H7 (cell line): ENCODE measurements around the gene AIFM2. TPM values are rescaled to one million over a fixed set of nuclear protein-coding genes. Genes with fewer than 3 reads are reported as not detected.
"Not testable (repeated sequence)": the region's sequence is repeated elsewhere in the genome, so short reads cannot be mapped to it uniquely, and the experiment has no call there.

Source experiments
- DNase-seq: peaks from one replicate; pipeline ENCODE4 v3.0.0; 2012
- H3K27me3 ChIP-seq: 2 replicates; pipeline ENCODE4 v1.6.0; 2011; ENCODE audit warnings: mild to moderate bottlenecking, low read length; ENCODE audit not compliant: control insufficient read depth, insufficient read depth
- H3K36me3 ChIP-seq: replicated peaks from 2 replicates; pipeline ENCODE4 v1.5.1; 2011; ENCODE audit warnings: low read length; ENCODE audit not compliant: control insufficient read depth, insufficient read depth
- H3K4me3 ChIP-seq: 2 replicates; pipeline ENCODE4 v1.5.1; 2011; ENCODE audit warnings: low read depth, mild to moderate bottlenecking, control low read depth, low read length, moderate library complexity; ENCODE audit not compliant: insufficient read depth
- total RNA-seq: library from RNA; depleted of rRNA; stranded (reverse); fragments of >200 nt; shearing (Covaris generic); gene quantifications from 2 replicates; pipeline ENCODE4 v1.2.3, GENCODE V29; 2014

AIFM2 gene
- total RNA-seq, 1 experiment from 2014 or later = 5.1 TPM

DNA sequence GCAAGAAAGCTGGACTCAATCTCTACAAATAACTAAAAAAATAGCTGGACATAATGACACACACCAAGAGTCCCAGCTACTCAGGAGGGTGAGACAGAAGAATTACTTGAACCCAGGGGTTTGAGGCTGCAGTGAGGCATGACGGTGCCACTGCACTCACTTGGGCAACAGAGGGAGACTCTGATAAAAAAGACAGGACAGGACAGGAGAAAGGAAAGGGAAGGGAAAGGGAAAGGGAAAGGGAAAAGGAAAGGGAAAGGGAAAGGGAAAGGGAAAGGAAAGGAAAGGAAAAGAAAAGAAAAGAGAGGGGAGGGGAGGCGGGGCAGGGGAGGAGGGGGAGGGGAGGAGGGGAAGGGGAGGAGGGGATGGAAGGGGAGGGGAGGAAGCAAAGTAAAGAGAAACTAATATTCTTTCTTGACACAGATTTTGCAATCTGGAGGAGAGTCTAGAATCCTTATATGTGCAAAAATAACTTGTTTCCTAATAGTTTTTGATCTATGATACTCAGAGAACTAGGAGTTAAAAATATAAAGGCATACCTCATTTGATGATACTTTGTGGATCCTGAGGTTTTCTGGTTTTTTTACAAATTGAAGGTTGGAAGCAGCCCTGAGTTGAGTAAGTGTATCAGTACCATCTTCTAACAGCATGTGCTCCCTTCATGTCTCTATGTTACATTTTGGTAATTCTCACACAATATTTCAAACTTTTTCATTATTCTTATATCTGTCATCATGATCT lies 29.7 kb upstream of the AIFM2 start:
- no peaks in the 10 kb centered on the region for H3K27me3 ChIP-seq
- H3K4me3 ChIP-seq = no peak overlapping the region
- no peak for DNase-seq
- H3K36me3 ChIP-seq = no peaks in the 10 kb centered on the region; the same call in none of the 2 replicates

DNA sequence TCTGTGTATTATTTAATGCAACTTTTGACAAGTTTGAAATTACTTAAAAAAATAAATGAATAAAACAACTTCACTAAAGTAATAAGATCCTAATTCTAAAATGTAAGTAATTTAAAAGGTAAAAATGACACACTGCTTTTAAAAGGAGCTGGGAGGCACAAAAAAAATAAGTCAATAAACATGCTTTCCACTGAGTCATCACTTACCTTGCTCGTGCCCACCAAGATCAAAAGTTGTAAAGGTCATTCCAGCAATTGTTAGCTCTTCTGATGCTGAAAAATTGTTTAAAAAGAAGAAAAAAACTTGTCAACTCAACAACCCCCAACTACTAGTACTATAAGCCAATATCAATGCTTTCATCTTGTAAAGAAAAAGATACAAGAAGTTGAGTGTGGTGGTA lies 28.2 kb upstream of the AIFM2 start:
- peaks cover 3% of the 10 kb centered on the region for H3K36me3 ChIP-seq
- no peak for DNase-seq

DNA sequence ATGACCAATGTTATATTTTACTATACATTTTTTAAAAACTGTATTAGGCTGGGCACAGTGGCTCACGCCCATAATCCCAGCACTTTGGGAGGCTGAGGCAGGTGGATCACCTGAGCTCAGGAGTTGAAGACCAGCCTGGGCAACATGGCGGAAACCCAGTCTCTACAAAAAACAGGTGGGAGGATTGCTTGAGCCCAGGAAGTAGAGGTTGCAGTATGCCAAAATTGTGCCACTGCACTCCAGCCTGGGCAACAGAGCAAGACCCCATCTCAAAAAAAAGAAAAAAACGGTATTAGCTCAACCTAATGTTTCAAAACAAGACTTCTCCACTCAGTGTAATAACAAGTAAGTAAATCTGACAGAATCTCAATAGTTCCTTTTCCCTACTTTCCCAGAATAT lies 26.7 kb upstream of the AIFM2 start:
- H3K27me3 ChIP-seq, H3K36me3 ChIP-seq, H3K4me3 ChIP-seq, DNase-seq: not testable (repeated sequence)

More for the DNA sequence above, 28.2 kb upstream of the AIFM2 start:
- Histone ChIP-seq H3K4me3 (no peak overlapping the region), H3K27me3 (no peaks in the 10 kb centered on the region)

DNA sequence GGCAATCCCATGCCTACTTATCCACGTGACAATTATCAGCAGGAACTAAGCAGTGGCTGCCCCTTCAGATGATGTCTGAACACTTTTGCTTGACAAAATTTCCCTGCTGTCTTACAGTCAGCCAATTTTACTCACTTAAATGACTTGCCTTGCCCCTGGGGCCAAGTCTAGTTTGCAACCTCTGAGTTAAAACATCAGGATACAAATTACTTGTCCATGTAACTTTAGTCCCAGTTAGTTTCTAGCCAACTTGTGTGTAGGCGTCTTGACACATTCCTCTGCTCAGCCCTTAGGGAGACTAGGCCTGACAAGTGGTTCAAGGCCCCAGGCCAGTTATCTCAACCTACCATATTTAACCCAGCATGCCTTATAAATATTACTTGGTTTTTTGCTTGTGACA lies 25.5 kb upstream of the AIFM2 start:
- H3K4me3 ChIP-seq = no peak overlapping the region

DNA sequence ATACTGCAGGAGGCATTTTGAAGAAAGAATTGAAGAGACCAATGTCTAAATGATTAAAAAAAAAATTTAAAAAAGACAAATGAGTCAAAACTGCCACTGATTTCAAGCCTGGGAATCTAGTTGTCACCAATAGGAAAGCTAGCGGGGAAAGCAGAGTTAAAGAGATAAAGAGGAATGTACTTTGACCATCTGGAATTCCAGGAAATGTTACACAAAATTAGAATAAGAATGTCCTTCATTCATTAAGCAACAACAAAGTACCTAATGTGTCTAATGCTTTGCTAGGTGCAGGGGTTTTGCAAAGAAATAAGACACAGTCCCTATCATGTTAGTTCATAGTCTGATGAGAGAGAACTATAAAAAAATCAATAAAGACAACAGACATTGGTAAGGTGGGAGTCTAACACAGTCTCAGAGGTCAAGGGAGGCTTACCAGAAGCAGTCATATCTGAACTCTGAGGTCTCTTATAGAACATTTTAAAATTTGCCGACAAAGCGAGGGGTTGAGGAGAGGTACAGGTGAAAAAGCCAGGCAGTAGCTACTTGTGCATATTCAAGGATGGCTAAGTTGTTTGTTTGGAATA lies 22.7 kb upstream of the AIFM2 start:
- H3K36me3 ChIP-seq = peaks cover 24% of the 10 kb centered on the region
- H3K4me3 ChIP-seq = no peak overlapping the region
- H3K27me3 ChIP-seq = no peaks in the 10 kb centered on the region
- no peak for DNase-seq

More for the DNA sequence above, 25.5 kb upstream of the AIFM2 start:
- DNase-seq = no peak
- Histone ChIP-seq H3K36me3 (peaks cover 8% of the 10 kb centered on the region), H3K27me3 (no peaks in the 10 kb centered on the region)

DNA sequence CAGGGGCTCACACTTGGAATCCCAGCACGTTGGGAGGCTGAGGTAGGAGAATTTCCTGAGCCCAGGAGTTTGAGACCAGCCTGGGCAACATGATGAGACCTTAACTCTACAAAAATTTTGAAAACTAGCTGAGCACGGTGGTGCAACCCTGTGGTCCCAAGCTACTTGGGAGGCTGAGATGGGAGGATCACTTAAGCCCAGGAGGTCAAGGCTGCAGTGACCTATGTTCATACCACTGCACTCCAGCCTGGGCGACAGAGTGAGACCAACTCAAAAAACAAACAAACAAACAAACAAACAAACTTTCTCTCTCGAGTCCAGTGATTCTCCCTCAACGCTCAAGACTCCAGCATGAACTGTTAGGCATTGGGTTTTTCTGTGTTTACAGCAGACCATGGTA lies 15.9 kb upstream of the AIFM2 start:
- peaks cover 5% of the 10 kb centered on the region; the same call in 1 of the 2 replicates for H3K27me3 ChIP-seq
- peaks cover 19% of the 10 kb centered on the region for H3K36me3 ChIP-seq
- no peak for DNase-seq
- H3K4me3 ChIP-seq = no peak overlapping the region

DNA sequence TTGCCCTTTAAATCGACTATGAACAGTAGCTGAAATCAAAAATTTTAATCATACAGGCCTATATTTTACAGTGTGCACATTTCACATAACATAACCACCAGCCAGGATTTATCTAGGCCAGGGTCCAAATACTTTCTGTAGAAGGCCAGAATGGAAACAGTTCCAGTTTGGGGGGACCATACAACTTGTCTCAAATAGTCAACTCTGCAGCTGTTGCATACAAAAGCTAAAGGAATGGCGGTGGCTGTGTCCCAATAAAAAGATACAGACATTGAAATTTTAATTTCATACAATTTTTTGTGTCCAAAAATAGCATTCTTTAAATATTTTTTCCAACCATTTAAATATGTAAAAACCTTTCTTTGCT lies 14.6 kb upstream of the AIFM2 start:
- Histone ChIP-seq H3K4me3 (no peak overlapping the region; the same call in 1 of the 2 replicates), H3K36me3 (peaks cover 7% of the 10 kb centered on the region), H3K27me3 (peaks cover 5% of the 10 kb centered on the region; the same call in 1 of the 2 replicates)
- DNase-seq = no peak

DNA sequence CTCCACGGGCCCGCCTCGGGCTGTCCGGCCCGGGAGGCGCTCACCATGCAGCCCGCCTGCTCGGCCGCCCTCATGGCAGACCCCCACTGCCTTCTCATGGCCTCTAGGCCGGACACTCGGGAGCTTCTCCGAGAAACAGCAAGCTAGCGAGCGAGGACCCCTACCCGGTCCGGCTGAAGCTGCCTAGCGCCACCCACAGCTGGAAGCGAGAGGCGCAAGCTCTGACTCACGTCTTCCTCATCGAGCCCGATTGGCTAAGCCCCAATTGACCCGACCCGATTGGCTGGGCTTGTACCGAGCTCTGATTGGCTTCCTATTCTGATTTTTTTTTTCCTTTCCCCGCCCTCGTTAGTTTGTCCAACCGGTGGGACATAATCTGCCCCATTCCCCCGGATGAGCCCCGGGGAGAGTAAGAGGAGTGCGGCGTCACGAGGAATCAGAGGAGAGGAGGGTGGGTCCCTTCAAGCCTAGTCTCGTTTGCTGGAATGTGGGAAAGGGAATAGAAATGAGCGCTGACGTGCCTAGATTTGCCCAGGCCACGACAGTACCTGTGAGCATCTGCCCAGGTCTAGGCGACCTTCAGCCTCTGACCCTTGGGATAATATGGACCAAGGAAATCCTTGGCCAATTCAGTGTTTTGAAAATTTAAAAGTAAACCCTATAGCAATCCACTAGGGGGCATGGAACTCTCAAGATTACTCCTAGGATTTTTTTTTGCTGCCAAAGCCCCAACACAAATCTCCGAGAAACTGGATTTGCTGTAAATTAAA lies 14.0 kb upstream of the AIFM2 start, which contains the start of gene TYSND1:
Gene TYSND1 (minus strand): TSS at position 212 of the 770 bp plus-strand sequence. CDS start 114 bp downstream, at position 98.
- Histone ChIP-seq H3K4me3 (peak within 1 kb of the TSS; percentile 73), H3K36me3 (peaks cover 3% of the 10 kb centered on the region), H3K27me3 (peaks cover 5% of the 10 kb centered on the region; the same call in 1 of the 2 replicates)
- peak; percentile 98 for DNase-seq

DNA sequence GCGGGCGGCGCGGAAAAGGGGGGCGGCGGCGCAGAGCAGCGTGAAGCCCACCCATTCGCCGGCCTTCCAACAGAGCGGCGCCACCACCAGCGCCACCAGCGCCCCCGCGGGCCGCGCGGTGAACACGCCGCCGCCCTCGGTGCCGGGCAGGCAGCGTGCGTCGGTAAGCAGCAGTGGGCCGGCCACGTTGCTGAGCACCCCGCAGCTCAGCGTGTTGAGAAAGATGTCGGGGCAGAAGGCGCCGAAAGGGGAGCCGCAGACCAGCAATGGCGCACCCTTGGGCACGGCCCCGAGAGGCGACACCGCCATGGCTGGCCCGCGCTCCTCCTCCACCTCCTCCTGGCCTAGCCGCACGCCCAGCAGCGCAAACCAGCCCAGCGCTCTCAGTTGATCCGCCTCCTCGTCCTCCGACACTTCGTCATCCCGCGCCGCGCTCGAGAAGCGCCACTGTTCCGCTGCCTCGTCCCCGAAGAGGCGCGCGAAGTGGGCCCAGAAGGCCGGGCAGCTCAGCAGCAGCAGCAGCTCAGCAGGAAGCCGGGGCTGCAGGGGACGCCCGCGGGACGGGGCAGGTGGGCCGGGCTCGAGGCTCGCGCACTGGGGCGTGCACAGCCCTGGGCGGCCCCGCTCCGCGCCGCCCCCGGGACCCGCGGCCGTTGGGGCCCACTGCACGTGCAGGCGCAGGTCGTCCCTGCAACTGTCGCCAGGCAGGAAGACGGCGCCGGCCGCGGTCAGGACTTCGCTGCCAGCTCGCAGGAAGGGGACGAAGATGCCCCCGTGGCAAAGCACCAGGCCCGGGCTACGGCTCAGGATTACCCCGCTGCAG lies 13.3 kb upstream of the AIFM2 start:
- DNase-seq = peak; percentile 85
- Histone ChIP-seq H3K27me3 (peaks cover 5% of the 10 kb centered on the region; the same call in 1 of the 2 replicates), H3K36me3 (no peaks in the 10 kb centered on the region; the same call in 1 of the 2 replicates), H3K4me3 (peak overlapping the region; percentile 73)

DNA sequence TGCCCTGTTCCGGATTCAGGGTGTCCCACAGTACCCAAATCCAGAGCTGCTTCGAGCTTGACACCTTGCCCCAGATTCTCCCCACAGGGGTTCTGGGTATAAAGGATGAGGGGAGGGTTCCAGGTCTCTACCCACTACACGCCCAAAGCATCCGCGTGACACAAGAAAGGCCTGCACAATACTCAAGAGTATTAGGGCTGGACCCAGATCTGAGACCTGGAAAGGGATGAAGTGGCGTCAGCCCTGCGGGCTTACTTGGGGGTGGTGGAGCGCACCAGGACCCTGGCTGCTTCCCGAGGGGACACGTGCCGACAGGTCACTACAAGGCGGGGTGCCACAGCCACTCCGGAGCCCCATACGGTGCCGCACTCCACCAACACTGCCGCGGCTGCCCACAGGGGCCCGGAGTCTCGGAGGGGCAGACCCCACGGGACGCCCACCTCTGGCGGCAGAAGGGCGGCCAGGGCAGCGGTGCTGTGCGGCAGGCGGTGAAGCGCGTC lies 12.6 kb upstream of the AIFM2 start:
- no peak for DNase-seq
- Histone ChIP-seq H3K27me3 (peaks cover 5% of the 10 kb centered on the region; the same call in 1 of the 2 replicates), H3K36me3 (no peaks in the 10 kb centered on the region; the same call in 1 of the 2 replicates), H3K4me3 (peak overlapping the region; percentile 73)

DNA sequence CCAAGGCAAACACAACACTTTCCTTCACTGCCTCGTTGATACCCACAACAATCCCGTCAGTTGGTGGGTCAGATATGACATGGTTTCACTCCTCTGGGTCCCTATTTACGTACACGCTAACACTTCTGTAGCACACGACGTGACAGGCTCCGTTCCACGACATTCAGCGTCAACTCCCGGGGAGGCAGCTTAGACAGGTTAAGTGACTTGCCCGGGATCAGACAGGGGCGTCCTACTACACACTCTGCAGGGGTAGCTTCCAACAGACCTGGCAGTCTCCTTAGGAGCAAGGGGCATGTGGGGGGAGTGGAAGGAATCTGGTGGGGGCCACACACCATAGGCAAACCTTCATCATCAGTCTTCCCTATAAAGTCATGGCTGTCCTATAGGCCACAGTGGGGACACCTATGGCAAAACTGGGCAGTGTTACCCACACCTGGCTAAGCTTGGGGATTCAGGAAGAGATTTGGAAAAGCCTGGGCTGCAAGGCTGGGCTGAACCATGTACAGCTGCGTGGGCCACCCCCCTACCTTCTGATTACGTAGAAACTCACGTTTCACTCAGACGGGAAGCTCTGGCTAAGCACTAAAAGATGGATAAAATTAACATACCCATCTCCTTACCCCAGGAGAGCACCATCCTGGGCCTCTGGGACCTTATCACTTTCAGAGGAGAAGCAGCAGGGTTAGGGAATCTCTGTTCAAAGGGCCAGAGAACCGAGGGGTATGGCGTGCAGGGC lies 11.9 kb upstream of the AIFM2 start:
- no peak for DNase-seq
- Histone ChIP-seq H3K36me3 (no peaks in the 10 kb centered on the region), H3K27me3 (peaks cover 5% of the 10 kb centered on the region; the same call in 1 of the 2 replicates), H3K4me3 (no peak overlapping the region; the same call in 1 of the 2 replicates)

DNA sequence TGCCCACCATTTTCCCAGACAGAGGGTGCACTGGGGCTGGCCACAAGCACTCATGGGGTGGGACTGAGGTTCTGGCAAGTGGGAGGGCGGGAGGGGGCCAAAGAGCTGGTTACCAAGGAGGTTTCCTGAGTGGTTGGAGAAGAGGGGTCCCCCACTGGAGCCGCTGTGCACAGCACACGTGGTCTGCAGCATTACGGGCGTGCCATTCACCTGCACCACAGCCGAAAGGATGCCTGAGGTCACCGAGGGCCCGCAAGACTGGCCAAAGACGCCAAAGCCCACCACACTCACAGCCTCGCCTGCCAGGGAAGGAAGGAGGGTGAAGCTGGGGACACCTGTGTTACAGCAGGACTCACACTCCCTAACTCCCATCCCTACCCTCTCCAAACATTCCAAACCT lies 9.9 kb upstream of the AIFM2 start:
- DNase-seq = peak; percentile 24
- Histone ChIP-seq H3K4me3 (no peak overlapping the region), H3K27me3 (peaks cover 5% of the 10 kb centered on the region; the same call in 1 of the 2 replicates), H3K36me3 (no peaks in the 10 kb centered on the region)

DNA sequence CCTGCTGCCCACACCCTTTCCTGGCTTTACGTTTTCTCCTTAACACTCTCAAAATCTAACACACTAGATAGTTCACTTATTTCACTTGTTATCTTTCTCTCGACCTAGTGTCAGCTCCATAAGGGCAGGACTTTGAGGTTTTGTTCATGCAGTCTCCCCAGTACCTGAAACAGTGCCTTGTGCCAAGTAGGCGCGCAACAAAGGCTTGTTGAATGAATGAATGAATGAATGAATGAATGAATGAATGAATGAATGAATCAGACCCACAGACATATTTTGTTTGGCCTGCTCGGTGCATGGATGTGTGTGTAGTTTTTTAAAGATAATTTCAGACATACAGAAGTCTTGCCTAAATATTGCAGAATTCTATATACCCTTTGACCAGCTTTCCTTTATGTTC lies 7.7 kb upstream of the AIFM2 start:
- Histone ChIP-seq H3K36me3 (no peaks in the 10 kb centered on the region), H3K4me3 (no peak overlapping the region), H3K27me3 (peaks cover 4% of the 10 kb centered on the region; the same call in 1 of the 2 replicates)
- DNase-seq = no peak
